AG04449 (cell line): Measurements from ENCODE around the gene RADIL.

ENCODE experiments used
- CTCF ChIA-PET: fragments of 350-600 bp; formaldehyde crosslinking; extraction: SDS; loops from one replicate; lab custom pipeline; 2021; ENCODE audit warnings: antibody characterized with exemption; lab: Yijun Ruan, JAX
- POLR2A ChIA-PET: fragments of 400-600, 350-600 bp; formaldehyde crosslinking; extraction: SDS; loops from one replicate; lab custom pipeline; 2020; ENCODE audit warnings: antibody characterized with exemption, inconsistent platforms; lab: Yijun Ruan, JAX
- DNase-seq: peaks from one replicate; pipeline ENCODE4 v3.0.0-alpha.2; 2010; ENCODE audit warnings: low read depth, low spot score
- H3K4me3 ChIP-seq: 2 replicates; pipeline ENCODE4 v1.5.1; 2011; ENCODE audit warnings: low read depth, mild to moderate bottlenecking, control low read depth, low read length
- TF ChIP-seq, protein P1 (sequence below): IDR thresholded peaks from one replicate; pipeline ENCODE4 v1.5.1; 2011; ENCODE audit warnings: mild to moderate bottlenecking, moderate library complexity, low read length, control low read depth, inconsistent platforms; ENCODE audit not compliant: insufficient read depth; ENCODE audit errors: missing control alignments

The RADIL gene

GRCh38 chr7:4832711-4833110, 50.8 kb downstream of the RADIL start:
- CTCF ChIA-PET, result interaction anchor here (0.9 kb wide), 1 partner anchor 141 kb away, joined by 3 read pairs; no protein-coding TSS in a partner anchor
- POLR2A ChIA-PET, result no interaction called here

GRCh38 chr7:4831723-4832495, 51.6 kb downstream of the RADIL start:
- TF ChIP-seq, protein P1, sequence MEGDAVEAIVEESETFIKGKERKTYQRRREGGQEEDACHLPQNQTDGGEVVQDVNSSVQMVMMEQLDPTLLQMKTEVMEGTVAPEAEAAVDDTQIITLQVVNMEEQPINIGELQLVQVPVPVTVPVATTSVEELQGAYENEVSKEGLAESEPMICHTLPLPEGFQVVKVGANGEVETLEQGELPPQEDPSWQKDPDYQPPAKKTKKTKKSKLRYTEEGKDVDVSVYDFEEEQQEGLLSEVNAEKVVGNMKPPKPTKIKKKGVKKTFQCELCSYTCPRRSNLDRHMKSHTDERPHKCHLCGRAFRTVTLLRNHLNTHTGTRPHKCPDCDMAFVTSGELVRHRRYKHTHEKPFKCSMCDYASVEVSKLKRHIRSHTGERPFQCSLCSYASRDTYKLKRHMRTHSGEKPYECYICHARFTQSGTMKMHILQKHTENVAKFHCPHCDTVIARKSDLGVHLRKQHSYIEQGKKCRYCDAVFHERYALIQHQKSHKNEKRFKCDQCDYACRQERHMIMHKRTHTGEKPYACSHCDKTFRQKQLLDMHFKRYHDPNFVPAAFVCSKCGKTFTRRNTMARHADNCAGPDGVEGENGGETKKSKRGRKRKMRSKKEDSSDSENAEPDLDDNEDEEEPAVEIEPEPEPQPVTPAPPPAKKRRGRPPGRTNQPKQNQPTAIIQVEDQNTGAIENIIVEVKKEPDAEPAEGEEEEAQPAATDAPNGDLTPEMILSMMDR, result no peak
- POLR2A ChIA-PET, result no interaction called here

More at GRCh38 chr7:4832711-4833110, 50.8 kb downstream of the RADIL start:
- H3K4me3 ChIP-seq, result no peak overlapping the region
- TF ChIP-seq, protein P1, result no peak
- no peak for DNase-seq

GRCh38 chr7:4830176-4830575, 53.3 kb downstream of the RADIL start:
- DNase-seq, result no peak
- H3K4me3 ChIP-seq, result no peak overlapping the region
- CTCF ChIA-PET, result interaction anchor here (0.7 to 2.7 kb wide), 13 partner anchors 9 to 344 kb away, joined by 3 to 24 read pairs (median 4); partner anchors contain the start of gene RADIL
- TF ChIP-seq, protein P1, result peak; percentile 87
- POLR2A ChIA-PET, result interaction anchor here (1.0 kb wide), 1 partner anchor 254 kb away, joined by 4 read pairs; no protein-coding TSS in a partner anchor

More at GRCh38 chr7:4831723-4832495, 51.6 kb downstream of the RADIL start:
- DNase-seq, result no peak
- CTCF ChIA-PET, result interaction anchor here (0.6 to 2.7 kb wide), 6 partner anchors 18 to 399 kb away, joined by 3 to 24 read pairs (median 3); partner anchors contain the start of gene RADIL
- H3K4me3 ChIP-seq, result no peak overlapping the region

- ChIA-PET CTCF (interaction anchor here (0.9 to 2.7 kb wide), 6 partner anchors 9 to 258 kb away, joined by 3 to 24 read pairs (median 4); no protein-coding TSS in a partner anchor), POLR2A (interaction anchor here (1.0 kb wide), 1 partner anchor 256 kb away, joined by 4 read pairs; no protein-coding TSS in a partner anchor)
- H3K4me3 ChIP-seq, result no peak overlapping the region
- TF ChIP-seq, protein P1, result no peak
- no peak for DNase-seq
Observed at GRCh38 chr7:4828720-4829383, 54.7 kb downstream of the RADIL start.

- no peak overlapping the region for H3K4me3 ChIP-seq
- POLR2A ChIA-PET, result no interaction called here
- DNase-seq, result no peak
- TF ChIP-seq, protein P1, result no peak
- CTCF ChIA-PET, result interaction anchor here (0.6 kb wide), 1 partner anchor 59 kb away, joined by 3 read pairs; no protein-coding TSS in a partner anchor
Observed at GRCh38 chr7:4825081-4825480, 58.4 kb downstream of the RADIL start.
